ENCODE data around the gene PLA1A.

GRCh38 chr3:119589102-119589773 is 8.4 kb upstream of the PLA1A start:
- no peak for TF ChIP-seq CTCF (conservative IDR thresholded peaks at IDR 0.05; ENCODE audit: low read depth, low read length)
- no peak for TF ChIP-seq EZH2 (IDR thresholded peaks at IDR 0.05; ENCODE audit: borderline replicate concordance, low read depth, low read length, poor library complexity, severe bottlenecking)

All from A673 (cell line).